ENCODE measurements around the gene OPN5.

Gene OPN5

GRCh38 chr6:47865206-47865605, 83.4 kb downstream of the OPN5 start:
- DNase-seq: no peak

- DNase-seq: no peak
Measured at GRCh38 chr6:47875593-47875992, 93.8 kb downstream of the OPN5 start.
